ENCODE results near the gene FDCSP. TPM values are rescaled to one million over a fixed set of nuclear protein-coding genes. Genes with fewer than 3 reads are reported as not detected.

The FDCSP gene
- total RNA-seq, 2 donors from 2014 or later = not detected

DNA sequence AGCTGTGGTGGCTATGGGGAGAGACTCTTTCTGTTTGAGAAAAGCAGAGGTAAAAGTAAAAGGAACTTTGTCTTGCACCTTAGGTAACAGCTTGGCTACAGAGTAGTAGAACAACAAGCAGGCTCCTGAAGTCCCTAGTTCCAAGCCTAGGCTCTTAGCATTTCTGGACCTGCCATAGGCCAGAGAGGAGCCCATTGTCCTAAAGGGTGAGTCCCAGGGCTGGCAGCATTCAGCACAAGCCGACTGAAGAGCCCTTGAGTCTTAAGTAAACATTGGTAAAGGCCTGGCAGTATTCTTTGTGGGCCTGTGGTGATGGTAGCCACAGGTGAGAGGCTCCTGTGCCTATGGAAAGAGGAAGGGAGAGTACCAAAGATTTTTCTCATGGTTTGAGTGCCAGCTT, 54.6 kb downstream of the FDCSP start:
- H3K27me3 Mint-ChIP-seq = no peaks in the 10 kb centered on the region
- no peak overlapping the region for H3K4me3 Mint-ChIP-seq
- H3K4me1 Mint-ChIP-seq = no peaks in the 10 kb centered on the region
- no peak overlapping the region for H3K27ac Mint-ChIP-seq
- no peak for ATAC-seq (replicated peaks)
- H3K36me3 Mint-ChIP-seq (ENCODE audit: low read depth) = no peaks in the 10 kb centered on the region
- H3K9me3 Mint-ChIP-seq = peaks cover 3% of the 10 kb centered on the region

Other genes with a start within 250 kb of the FDCSP start
- gene STATH, start 230.2 kb upstream of the FDCSP start, total RNA-seq = not detected
- not detected for gene HTN3, start 197.7 kb upstream of the FDCSP start, total RNA-seq
- gene HTN1, start 175.7 kb upstream of the FDCSP start, total RNA-seq = not detected
- gene PRR27, start 71.9 kb upstream of the FDCSP start, total RNA-seq = not detected
- gene ODAM, start 30.4 kb upstream of the FDCSP start, total RNA-seq = not detected
- gene CSN3, start 16.5 kb downstream of the FDCSP start, total RNA-seq = not detected
- gene CABS1, start 108.9 kb downstream of the FDCSP start, total RNA-seq = not detected
- gene SMR3A, start 134.6 kb downstream of the FDCSP start, total RNA-seq = not detected
- gene SMR3B, start 157.0 kb downstream of the FDCSP start, total RNA-seq = not detected
- gene OPRPN, start 171.8 kb downstream of the FDCSP start, total RNA-seq = not detected
- gene MUC7, start 246.1 kb downstream of the FDCSP start, total RNA-seq = not detected